NK-92 (cell line): ENCODE data around the gene UFSP1.
"Not testable (repeated sequence)": the region's sequence is repeated elsewhere in the genome, so short reads cannot be mapped to it uniquely, and the experiment has no call there.

Source experiments
- DNase-seq: peaks from one replicate; lab custom pipeline; 2025; ENCODE audit not compliant: unreplicated experiment; lab: John Stamatoyannopoulos, UW

Gene UFSP1

DNA sequence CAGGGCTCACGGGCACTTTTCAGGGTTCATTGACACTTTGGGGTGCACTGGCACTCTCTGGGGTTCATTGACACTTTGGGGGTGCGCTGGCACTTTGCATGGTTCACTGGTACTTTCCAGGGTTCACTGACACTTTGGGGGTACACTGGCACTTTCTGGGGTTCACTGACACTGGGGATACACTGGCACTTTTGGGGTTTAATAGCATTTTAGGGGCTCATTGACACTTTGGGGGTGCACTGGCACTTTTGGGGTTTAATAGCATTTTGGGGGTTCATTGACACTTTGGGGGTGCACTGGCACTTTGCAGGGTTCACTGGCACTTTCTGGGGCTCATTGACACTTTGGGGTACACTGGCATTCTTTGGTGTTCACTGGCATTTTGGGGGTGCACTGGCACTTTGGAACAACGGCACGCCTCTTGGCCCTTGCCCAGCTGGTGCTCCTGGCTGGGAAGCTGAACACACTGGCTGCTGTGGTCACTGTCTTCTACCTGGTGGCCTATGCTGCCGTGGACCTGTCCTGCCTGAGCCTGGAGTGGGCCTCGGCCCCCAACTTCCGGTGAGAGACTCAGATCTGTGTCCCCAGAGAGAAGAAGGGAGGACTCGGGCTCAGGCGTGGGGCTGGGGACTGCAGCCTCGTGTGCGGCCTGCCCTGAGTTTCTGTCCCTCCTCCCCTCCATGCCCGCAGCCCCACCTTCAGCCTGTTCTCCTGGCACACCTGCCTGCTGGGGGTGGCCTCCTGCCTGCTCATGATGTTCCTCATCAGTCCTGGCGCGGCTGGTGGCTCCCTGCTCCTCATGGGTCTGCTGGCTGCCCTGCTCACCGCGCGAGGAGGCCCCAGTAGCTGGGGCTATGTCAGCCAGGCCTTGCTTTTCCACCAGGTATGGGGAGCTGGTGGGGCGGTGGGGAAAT lies 28.6 kb downstream of the UFSP1 start:
- DNase-seq = no peak

- DNase-seq = no peak
Measured at GRCh38 chr7:100859856-100860255, 29.7 kb downstream of the UFSP1 start.

DNA sequence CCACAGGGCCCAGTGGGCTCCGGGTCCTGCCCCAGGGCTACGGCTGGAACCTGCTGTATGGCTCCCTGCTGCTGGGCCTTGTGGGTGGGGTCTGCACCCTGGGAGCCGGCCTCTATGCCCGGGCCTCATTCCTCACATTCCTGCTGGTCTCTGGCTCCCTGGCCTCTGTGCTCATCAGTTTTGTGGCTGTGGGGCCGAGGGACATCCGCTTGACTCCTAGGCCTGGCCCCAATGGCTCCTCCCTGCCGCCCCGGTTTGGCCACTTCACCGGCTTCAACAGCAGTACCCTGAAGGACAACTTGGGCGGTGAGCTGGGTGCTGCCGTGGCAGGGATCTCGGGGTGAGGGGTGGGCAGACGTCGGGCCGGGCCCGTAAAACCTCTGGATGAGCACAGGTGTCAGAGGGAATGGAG lies 32.6 kb downstream of the UFSP1 start:
- no peak for DNase-seq

- DNase-seq = no peak
Measured at GRCh38 chr7:100855515-100855914, 34.0 kb downstream of the UFSP1 start.

DNA sequence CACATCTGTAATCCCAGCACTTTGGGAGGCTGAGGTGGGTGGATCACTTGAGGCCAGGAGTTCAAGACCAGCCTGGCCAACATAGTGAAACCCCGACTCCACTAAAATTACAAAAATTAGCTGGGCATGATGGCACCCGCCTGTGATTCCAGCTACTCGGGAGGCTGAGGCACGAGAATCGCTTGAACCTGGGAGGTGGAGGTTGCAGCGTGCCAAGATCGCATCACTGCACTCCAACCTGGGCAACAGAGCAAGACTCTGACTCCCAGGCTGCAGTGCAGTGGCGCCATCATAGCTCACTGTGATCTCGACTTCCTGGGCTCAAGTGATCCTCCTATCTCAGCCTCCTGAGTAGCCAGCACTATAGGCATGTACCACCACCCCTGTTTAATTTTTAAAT lies 34.6 kb downstream of the UFSP1 start:
- not testable (repeated sequence) for DNase-seq

DNA sequence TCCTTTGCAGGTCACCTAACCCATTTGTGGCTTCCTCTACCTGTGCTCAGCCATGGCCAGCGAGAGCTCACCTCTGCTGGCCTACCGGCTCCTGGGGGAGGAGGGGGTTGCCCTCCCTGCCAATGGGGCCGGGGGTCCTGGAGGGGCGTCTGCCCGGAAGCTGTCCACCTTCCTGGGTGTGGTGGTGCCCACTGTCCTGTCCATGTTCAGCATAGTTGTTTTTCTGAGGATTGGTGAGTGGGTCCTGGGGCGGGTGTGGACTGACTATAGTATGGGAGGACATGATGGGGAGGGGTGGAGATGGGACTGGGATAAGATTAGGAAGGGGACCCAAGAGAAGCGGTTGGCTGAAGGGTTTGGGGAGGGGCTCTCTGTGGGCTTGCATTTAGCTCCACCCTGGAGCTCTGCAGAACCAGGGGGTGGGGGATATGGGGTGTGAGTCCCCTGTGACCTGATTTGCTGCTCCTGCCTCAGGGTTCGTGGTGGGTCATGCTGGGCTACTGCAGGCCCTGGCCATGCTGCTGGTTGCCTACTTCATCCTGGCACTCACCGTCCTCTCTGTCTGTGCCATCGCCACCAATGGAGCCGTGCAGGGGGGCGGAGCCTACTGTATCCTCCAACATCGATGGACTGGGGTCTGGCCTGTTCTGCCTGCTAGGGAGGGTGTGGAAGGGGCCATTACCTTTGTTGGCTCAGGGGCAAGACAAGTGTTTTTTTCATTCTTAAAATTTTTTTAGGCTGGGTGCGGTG lies 35.2 kb downstream of the UFSP1 start:
- no peak for DNase-seq

GRCh38 chr7:100852048-100852872 lies 37.3 kb downstream of the UFSP1 start, which contains the start of gene SLC12A9:
TSS of gene SLC12A9 (plus strand) at chr7:100852713. CDS start at chr7:100854198, 1,485 bp downstream.
- no peak for DNase-seq

DNA sequence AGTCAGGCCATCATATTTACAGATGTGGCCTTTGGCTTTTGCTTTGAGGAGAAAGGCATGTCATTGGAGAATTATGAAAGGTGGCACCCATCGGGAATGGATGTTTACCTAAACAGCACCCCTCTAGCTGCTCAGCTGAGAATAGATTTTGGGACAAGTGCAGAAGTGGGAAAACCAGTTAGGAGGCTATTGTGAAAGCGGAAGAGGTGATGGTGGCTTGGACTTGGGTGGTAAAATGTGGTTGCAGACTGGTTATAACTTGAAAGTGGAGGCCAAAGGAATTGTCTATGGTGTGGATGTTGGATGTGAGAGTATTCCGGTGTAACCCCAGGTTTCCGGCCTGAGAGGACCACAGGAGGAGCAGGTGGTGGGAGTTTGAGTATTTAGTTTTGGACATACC lies 42.2 kb downstream of the UFSP1 start:
- DNase-seq = no peak

DNA sequence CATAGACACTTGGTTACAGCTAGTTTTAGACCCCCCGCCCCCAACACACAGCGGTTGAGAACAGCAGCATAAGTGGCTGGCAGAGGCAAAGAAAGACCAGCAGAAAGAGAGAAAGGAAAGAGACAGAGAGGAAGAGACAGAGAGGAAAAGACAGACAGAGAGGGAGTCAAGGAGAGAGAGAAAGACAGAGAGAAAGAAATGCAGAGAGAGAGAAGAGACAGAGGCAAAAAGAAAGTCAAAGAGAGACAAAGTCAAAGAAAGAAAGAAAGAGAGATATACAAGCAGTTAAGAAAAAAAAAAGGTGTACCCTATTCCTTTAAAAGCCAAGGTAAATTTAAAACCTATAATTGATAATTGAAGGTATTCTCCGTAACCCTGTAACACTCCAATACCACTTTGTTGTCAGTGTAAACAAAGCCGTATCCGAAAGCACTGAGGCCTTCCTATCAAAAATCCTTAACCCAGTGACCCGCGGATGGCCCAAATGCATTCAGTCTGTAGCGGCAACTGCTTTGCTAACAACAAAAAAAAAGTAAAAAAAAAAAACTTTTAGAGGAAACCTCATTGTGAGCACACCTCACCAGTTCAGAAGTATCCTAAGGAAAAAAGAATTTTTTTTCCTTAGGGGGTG lies 48.9 kb downstream of the UFSP1 start:
- DNase-seq = no peak

DNA sequence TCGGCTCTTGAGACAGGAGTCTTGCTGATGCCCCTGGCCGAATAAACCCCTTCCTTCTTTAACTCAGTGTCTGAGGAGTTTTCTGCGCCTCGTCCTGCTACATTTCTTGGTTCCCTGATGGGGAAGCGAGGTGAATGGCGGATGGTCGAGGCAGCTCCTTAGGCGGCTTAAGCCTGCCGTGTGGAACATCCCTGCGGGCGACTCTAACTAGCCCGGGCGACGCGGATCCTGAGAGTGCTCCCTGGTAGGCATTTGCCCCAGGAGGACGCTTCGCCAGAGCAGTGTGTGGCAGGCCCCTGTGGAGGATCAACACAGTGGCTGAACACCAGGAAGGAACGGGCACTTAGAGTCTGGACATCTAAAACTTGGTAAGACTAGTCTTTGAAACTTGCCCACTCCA lies 50.2 kb downstream of the UFSP1 start:
- no peak for DNase-seq
